Right lobe of liver (tissue), 6 donors: ENCODE measurements around the gene CFL1. TPM values are rescaled to one million over a fixed set of nuclear protein-coding genes. Genes with fewer than 3 reads are reported as not detected.
A peak's percentile ranks its signal among the peaks of the same experiment; 100 is the strongest.

Source experiments
- ATAC-seq, 4 donors: fragments of 200-7000 bp; cut with Tn5 transposase; one replicate each; pipeline ENCODE4 v1.9.1; 2020; ENCODE audit warnings: mild to moderate bottlenecking in 4 of 4, moderate library complexity in 4 of 4
- DNase-seq, 3 donors: peaks; one replicate each; pipeline ENCODE4 v3.0.0-alpha.2; 2020
- H3K27ac ChIP-seq, 3 donors: fragments of 200-600 bp; one replicate each; pipeline ENCODE4 v1.8.0; 2022
- H3K27me3 ChIP-seq, 2 donors: fragments of 200-600 bp; one replicate each; pipeline ENCODE4 v1.8.0; 2022
- H3K36me3 ChIP-seq, 4 donors: fragments of 200-600 bp; sonication (generic) in 1 of 4; one replicate each; pipeline versions ENCODE4 v1.5.1 to v1.8.0; 2017 to 2022; ENCODE audit warnings: control low read depth in 1 of 4
- H3K4me1 ChIP-seq, 4 donors: fragments of 200-600 bp; sonication (generic) in 1 of 4; one replicate each; pipeline versions ENCODE4 v1.5.1 to v1.8.0; 2017 to 2022; ENCODE audit warnings: control low read depth in 1 of 4
- H3K4me3 ChIP-seq, 3 donors: fragments of 200-600 bp; one replicate each; pipeline ENCODE4 v1.8.0; 2022
- H3K9me3 ChIP-seq, 4 donors: fragments of 200-600 bp; sonication (generic) in 1 of 4; one replicate each; pipeline versions ENCODE4 v1.5.1 to v1.8.0; 2017 to 2022; ENCODE audit warnings: control low read depth in 1 of 4
- CTCF ChIP-seq, 4 donors: fragments of 200-600 bp in 3 of 4; fragments of 450-650 bp in 1 of 4; IDR thresholded peaks; one replicate each; pipeline versions ENCODE4 v1.5.1 to v1.8.0; 2016 to 2022; ENCODE audit warnings: antibody characterized with exemption in 4 of 4, mild to moderate bottlenecking in 2 of 4
- POLR2A ChIP-seq: fragments of 450-650 bp; IDR thresholded peaks from one replicate; pipeline ENCODE4 v1.6.1; 2017; ENCODE audit warnings: antibody characterized with exemption, mild to moderate bottlenecking
- WGBS: methylation state at CpG from one replicate; pipeline ENCODE4 v1.1.6; 2018; ENCODE audit warnings: low coverage, low lambda C conversion rate; ENCODE audit not compliant: insufficient coverage; ENCODE audit errors: missing lambda C conversion rate; 5-methylcytosine and 5-hydroxymethylcytosine counted together
- intact Hi-C, 2 donors: fragments of 100-400 bp; cut with DNase I; formaldehyde crosslinking; loops; one replicate each; pipeline versions ENCODE4 v1.11.2 to v1.14.1; 2022
- total RNA-seq, 6 experiments: library from RNA; depleted of rRNA in 2 of 6; stranded (reverse); fragments of >200 nt in 2 of 6; fragmentation: NEBNext Ultra II Directional in 3 of 6; extraction: Animal tissue kit (Norgen Biotek cat#: 25700) in 3 of 6; gene quantifications; one replicate each; pipeline versions ENCODE4 v1.1.0 to v1.2.4, GENCODE V29; 2016 to 2023
- donor health status: DM: no; HTN: yes; CAD: no.
- donor health status: DM: no; HTN: no; CAD: no.
- donor health status: DM: no; HTN: no; CAD: no.
- donor health status: DM: no; HTN: yes; CAD: no.
- donor health status: DM: no; HTN: yes; CAD: no.

CFL1 gene
- total RNA-seq, 6 experiments from 2014 or later: 219 to 503 (median 313) TPM

- WGBS: 0% methylated on average over 4 of the region's 49 CpGs
- H3K27me3 ChIP-seq: no peaks in the 10 kb centered on the region
- H3K4me3 ChIP-seq: peak overlapping the region; percentile 86 to 98 (median 97)
- H3K9me3 ChIP-seq: no peaks in the 10 kb centered on the region
- peaks cover 6 to 44% (median 21%) of the 10 kb centered on the region in 4 donors for H3K36me3 ChIP-seq
- TF ChIP-seq POLR2A (no peak), CTCF (IDR thresholded peaks at IDR 0.05) (no peak)
- H3K27ac ChIP-seq: peak overlapping the region; percentile 94 to 96 (median 95)
- peaks cover 0 to 26% (median 4%) of the 10 kb centered on the region in 4 donors for H3K4me1 ChIP-seq
- DNase-seq (peak in 1 of 3 donors; percentile 76), ATAC-seq (no peak)
- intact Hi-C loops: no loop called here
Observed at GRCh38 chr11:65857500-65857852, 504 bp downstream of the CFL1 start.

GRCh38 chr11:65856689-65857499, 1.1 kb downstream of the CFL1 start:
- 14% methylated on average over 4 of the region's 57 CpGs for WGBS
- peak; percentile 87 to 89 (median 88) for DNase-seq
- ATAC-seq: peak; percentile 43 to 57 (median 50)
- Histone ChIP-seq H3K27me3 (no peaks in the 10 kb centered on the region), H3K4me3 (peak overlapping the region; percentile 86 to 98 (median 97)), H3K36me3 (peaks cover 6 to 38% (median 20%) of the 10 kb centered on the region in 4 donors), H3K9me3 (no peaks in the 10 kb centered on the region), H3K4me1 (peaks cover 0 to 25% (median 4%) of the 10 kb centered on the region in 4 donors), H3K27ac (peak overlapping the region; percentile 94 to 96 (median 95))
- TF ChIP-seq CTCF (IDR thresholded peaks at IDR 0.05) (no peak), POLR2A (peak; percentile 68)
- intact Hi-C loops: no loop called here

GRCh38 chr11:65855927-65856363, 2.0 kb downstream of the CFL1 start:
- H3K9me3 ChIP-seq: no peaks in the 10 kb centered on the region
- no peak overlapping the region for H3K27ac ChIP-seq
- H3K27me3 ChIP-seq: no peaks in the 10 kb centered on the region
- 84% methylated on average over 9 of the region's 15 CpGs for WGBS
- H3K36me3 ChIP-seq: peaks cover 6 to 38% (median 21%) of the 10 kb centered on the region in 4 donors
- peaks cover 0 to 17% (median 4%) of the 10 kb centered on the region in 4 donors for H3K4me1 ChIP-seq
- intact Hi-C loops: no loop called here
- ATAC-seq (no peak), DNase-seq (no peak)
- TF ChIP-seq CTCF (IDR thresholded peaks at IDR 0.05): no peak
- no peak for TF ChIP-seq POLR2A
- H3K4me3 ChIP-seq: peak overlapping the region in 2 of 3 donors; percentile 86 to 97

- no peak overlapping the region for H3K27ac ChIP-seq
- TF ChIP-seq CTCF (IDR thresholded peaks at IDR 0.05) (no peak), POLR2A (no peak)
- WGBS: 78% methylated on average over 3 of the region's 15 CpGs
- peaks cover 0 to 17% (median 4%) of the 10 kb centered on the region in 4 donors for H3K4me1 ChIP-seq
- no peaks in the 10 kb centered on the region for H3K27me3 ChIP-seq
- intact Hi-C loops: no loop called here
- no peak overlapping the region for H3K4me3 ChIP-seq
- no peaks in the 10 kb centered on the region for H3K9me3 ChIP-seq
- ATAC-seq (no peak), DNase-seq (peak in 2 of 3 donors; percentile 6 to 53)
- H3K36me3 ChIP-seq: peaks cover 6 to 38% (median 21%) of the 10 kb centered on the region in 4 donors
Observed at GRCh38 chr11:65854852-65855837, 2.8 kb downstream of the CFL1 start.
